ENCODE measurements around the gene SAP30BP. TPM values are rescaled to one million over a fixed set of nuclear protein-coding genes. Genes with fewer than 3 reads are reported as not detected.

SAP30BP gene
- total RNA-seq, 4 donors from 2014 or later, result 50.3 to 81.3 (median 77.6) TPM

DNA sequence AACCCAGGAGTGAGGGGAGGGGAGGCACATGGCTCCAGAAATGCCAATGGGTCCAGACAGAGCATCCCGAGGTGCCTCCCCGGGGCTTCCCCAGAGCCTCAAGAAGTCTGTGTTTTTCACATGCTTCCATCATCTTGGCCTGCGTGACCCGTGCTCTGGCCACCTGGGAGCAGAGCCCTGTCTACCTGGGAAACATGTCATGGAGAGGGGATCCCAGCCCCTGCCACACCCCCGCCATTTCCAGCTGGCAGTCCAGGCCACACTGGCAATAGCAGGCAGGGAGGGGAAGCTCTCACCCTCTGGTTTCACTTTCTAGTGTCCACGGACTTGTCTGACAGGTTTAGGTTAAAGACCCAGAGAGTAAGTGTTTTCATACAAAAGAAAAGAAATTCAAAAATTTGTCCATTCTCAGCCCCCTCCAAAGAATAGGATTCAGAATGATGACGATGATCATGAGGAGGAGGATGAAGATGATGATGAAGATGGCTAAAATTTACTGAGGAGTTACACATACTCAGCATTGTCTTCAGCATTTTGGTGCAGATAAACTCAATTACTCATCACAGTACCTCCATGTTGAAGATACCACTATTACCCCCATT, 24.9 kb upstream of the SAP30BP start:
- no peak overlapping the region for H3K4me3 ChIP-seq
- H3K4me1 ChIP-seq, result peaks cover 0 to 26% (median 2%) of the 10 kb centered on the region in 4 donors
- WGBS, result 95% methylated on average over 6 of the region's 7 CpGs
- H3K27me3 ChIP-seq, result no peaks in the 10 kb centered on the region
- intact Hi-C loops (cut with DNase I), result no loop called here
- TF ChIP-seq EP300 (IDR thresholded peaks at IDR 0.05), result no peak
- no peak for TF ChIP-seq POLR2AphosphoS5 (IDR thresholded peaks at IDR 0.05)
- TF ChIP-seq POLR2A (IDR thresholded peaks at IDR 0.05; ENCODE audit: low read depth), result no peak
- TF ChIP-seq CTCF (IDR thresholded peaks at IDR 0.05), result no peak
- no peak overlapping the region for H3K27ac ChIP-seq (replicated peaks in 1 of 4)
- peaks cover 0 to 73% (median 24%) of the 10 kb centered on the region in 4 donors for H3K36me3 ChIP-seq
- no peaks in the 10 kb centered on the region for H3K9me3 ChIP-seq
- no peak for DNase-seq (ENCODE audit: extremely low spot score)

DNA sequence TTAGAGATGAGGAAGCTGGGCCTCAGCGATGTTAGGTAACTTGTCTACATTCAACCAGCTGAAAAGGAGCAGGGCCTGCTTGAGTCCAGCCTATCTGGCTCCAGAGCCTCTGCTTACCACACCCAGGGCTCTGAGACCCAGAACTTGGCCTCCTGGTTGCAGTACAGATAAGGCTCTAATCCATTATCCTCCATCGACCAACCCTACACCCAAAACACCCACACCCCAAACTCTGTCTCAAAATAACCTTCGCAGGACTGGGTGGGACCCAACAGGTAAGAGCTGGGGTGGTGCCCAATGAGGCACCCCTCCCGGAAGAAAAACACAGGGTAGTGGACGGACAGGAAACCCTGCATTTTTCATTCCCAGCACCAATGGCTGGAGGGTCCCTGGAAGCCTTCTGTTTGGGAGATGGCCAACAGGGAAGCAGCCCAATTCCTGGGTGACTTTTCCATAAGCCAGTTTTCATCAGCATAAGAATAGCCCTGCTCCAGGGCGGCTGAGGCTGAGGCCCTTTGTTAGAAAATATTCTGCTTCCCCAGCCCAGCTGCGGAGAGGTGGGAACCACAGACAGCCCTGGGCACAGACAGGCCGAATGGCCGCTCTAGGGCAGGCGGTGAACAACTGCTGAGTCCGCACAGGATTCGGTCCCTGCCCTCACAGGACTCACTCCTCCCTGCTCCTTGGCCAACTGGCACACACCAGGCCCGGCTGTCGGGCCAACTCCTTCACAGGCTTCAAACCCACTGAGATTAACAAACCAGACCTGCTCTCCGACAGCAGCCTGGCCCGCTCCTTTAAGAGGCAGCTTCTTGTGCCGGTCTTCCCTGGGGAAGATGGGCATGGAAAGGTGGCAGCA, 24.1 kb upstream of the SAP30BP start:
- H3K36me3 ChIP-seq, result peaks cover 0 to 74% (median 27%) of the 10 kb centered on the region in 4 donors
- intact Hi-C loops (cut with DNase I), result no loop called here
- WGBS, result 90% methylated on average over 11 of the region's 17 CpGs

GRCh38 chr17:75643643-75644017, 23.5 kb upstream of the SAP30BP start:
- 93% methylated on average over 6 of the region's 7 CpGs for WGBS
- Histone ChIP-seq H3K4me1 (peaks cover 0 to 21% (median 0%) of the 10 kb centered on the region in 4 donors), H3K27ac (replicated peaks in 1 of 4) (no peak overlapping the region), H3K36me3 (peaks cover 0 to 78% (median 28%) of the 10 kb centered on the region in 4 donors), H3K27me3 (no peaks in the 10 kb centered on the region), H3K9me3 (no peaks in the 10 kb centered on the region), H3K4me3 (no peak overlapping the region)
- TF ChIP-seq POLR2A (IDR thresholded peaks at IDR 0.05; ENCODE audit: low read depth), result no peak
- no peak for TF ChIP-seq POLR2AphosphoS5 (IDR thresholded peaks at IDR 0.05)
- no peak for TF ChIP-seq CTCF (IDR thresholded peaks at IDR 0.05)
- TF ChIP-seq EP300 (IDR thresholded peaks at IDR 0.05), result no peak
- intact Hi-C loops (cut with DNase I), result no loop called here
- no peak for DNase-seq (ENCODE audit: extremely low spot score)

More for the DNA sequence above, 24.1 kb upstream of the SAP30BP start:
- Histone ChIP-seq H3K4me1 (peaks cover 0 to 21% (median 0%) of the 10 kb centered on the region in 4 donors), H3K27me3 (no peaks in the 10 kb centered on the region), H3K9me3 (no peaks in the 10 kb centered on the region), H3K4me3 (no peak overlapping the region), H3K27ac (replicated peaks in 1 of 4) (no peak overlapping the region)
- TF ChIP-seq POLR2AphosphoS5 (IDR thresholded peaks at IDR 0.05) (no peak), CTCF (IDR thresholded peaks at IDR 0.05) (no peak), POLR2A (IDR thresholded peaks at IDR 0.05; ENCODE audit: low read depth) (no peak), EP300 (IDR thresholded peaks at IDR 0.05) (no peak)
- DNase-seq (ENCODE audit: extremely low spot score), result no peak

GRCh38 chr17:75645501-75645888, 21.6 kb upstream of the SAP30BP start:
- H3K27ac ChIP-seq (replicated peaks in 1 of 4), result no peak overlapping the region

More at GRCh38 chr17:75645501-75645888, 21.6 kb upstream of the SAP30BP start:
- Histone ChIP-seq H3K9me3 (no peaks in the 10 kb centered on the region), H3K4me3 (no peak overlapping the region), H3K27me3 (no peaks in the 10 kb centered on the region), H3K4me1 (peaks cover 0 to 10% (median 0%) of the 10 kb centered on the region in 4 donors), H3K36me3 (peaks cover 6 to 80% (median 38%) of the 10 kb centered on the region in 4 donors)
- TF ChIP-seq EP300 (IDR thresholded peaks at IDR 0.05) (no peak), POLR2AphosphoS5 (IDR thresholded peaks at IDR 0.05) (no peak), CTCF (IDR thresholded peaks at IDR 0.05) (no peak), POLR2A (IDR thresholded peaks at IDR 0.05; ENCODE audit: low read depth) (no peak)
- intact Hi-C loops (cut with DNase I), result no loop called here
- no peak for DNase-seq (ENCODE audit: extremely low spot score)
- WGBS, result 70% methylated on average over 7 of the region's 7 CpGs
